GM12878 (cell line): ENCODE results near the gene USH1C. TPM values are rescaled to one million over a fixed set of nuclear protein-coding genes. Genes with fewer than 3 reads are reported as not detected.

Experiments
- ATAC-seq: fragments of 200-7000 bp; cut with Tn5 transposase; 3 replicates; pipeline ENCODE4 v1.9.1; 2020; ENCODE audit warnings: mild to moderate bottlenecking, moderate library complexity
- BruUV-seq: library from RNA; stranded (reverse); fragments of 400-500 nt; replicated peaks from 2 replicates; lab custom pipeline; 2021; lab: Mats Ljungman, UMichigan
- CTCF ChIA-PET: fragments of 300-600 bp; sonication (Branson Sonifier 250); formaldehyde crosslinking; extraction: SDS; loops from one replicate; lab custom pipeline; 2021; ENCODE audit warnings: inconsistent platforms; lab: Yijun Ruan, JAX
- POLR2A ChIA-PET: fragments of 350-600 bp; formaldehyde crosslinking; extraction: SDS; loops from one replicate; lab custom pipeline; 2021; ENCODE audit warnings: inconsistent platforms; lab: Charles Lee
- RAD21 ChIA-PET: fragments of 300-600 bp; sonication (Branson Sonifier 250); formaldehyde crosslinking; loops from one replicate; lab custom pipeline; 2023; ENCODE audit warnings: antibody characterized with exemption; ENCODE audit not compliant: unreplicated experiment; lab: Charles Lee
- SMC1A ChIA-PET: fragments of 300-600 bp; sonication (Branson Sonifier 250); formaldehyde crosslinking; loops from one replicate; lab custom pipeline; 2023; ENCODE audit not compliant: unreplicated experiment, uncharacterized antibody; lab: Charles Lee
- DNase-seq: peaks from one replicate; pipeline ENCODE4 v3.0.0-alpha.2; 2011; ENCODE audit warnings: low read depth, low spot score
- FAIRE-seq: peaks from 3 replicates; lab custom pipeline; 2011; peaks lifted over from hg19 to GRCh38; lab: Jason Lieb, UNC
- H2AFZ ChIP-seq: 2 replicates; pipeline ENCODE4 v1.6.0; 2011; ENCODE audit warnings: low read depth, low read length, control low read depth; ENCODE audit not compliant: control insufficient read depth
- H3K27ac ChIP-seq: 2 replicates; pipeline ENCODE4 v1.5.1; 2011; ENCODE audit warnings: control low read depth; ENCODE audit not compliant: control insufficient read depth, insufficient read depth
- H3K27me3 ChIP-seq, 2 experiments: replicated peaks in 1 of 2; 2 replicates each; pipeline versions ENCODE4 v1.6.0 to v1.6.1; 2011; ENCODE audit warnings: low read length in 1 of 2; ENCODE audit not compliant: control insufficient read depth in 2 of 2, insufficient read depth in 2 of 2
- H3K36me3 ChIP-seq, 2 experiments: 2 replicates each; pipeline ENCODE4 v1.5.1; 2011; ENCODE audit warnings: low read length in 1 of 2; ENCODE audit not compliant: control insufficient read depth in 2 of 2, insufficient read depth in 2 of 2
- H3K4me1 ChIP-seq: 2 replicates; pipeline ENCODE4 v1.6.1; 2011; ENCODE audit warnings: mild to moderate bottlenecking, low read length, moderate library complexity, mixed read lengths; ENCODE audit not compliant: control insufficient read depth, insufficient read depth
- H3K4me2 ChIP-seq: 2 replicates; pipeline ENCODE4 v1.6.0; 2011; ENCODE audit warnings: control low read depth; ENCODE audit not compliant: control insufficient read depth, insufficient read depth
- H3K4me3 ChIP-seq: fragments of 200-600 bp; sonication (generic); 2 replicates; pipeline ENCODE4 v1.5.1; 2016
- H3K79me2 ChIP-seq: 2 replicates; pipeline ENCODE4 v1.6.0; 2011; ENCODE audit warnings: low read length; ENCODE audit not compliant: control insufficient read depth, insufficient read depth
- H3K9ac ChIP-seq: 2 replicates; pipeline ENCODE4 v1.8.0; 2011; ENCODE audit warnings: low read length, control low read depth, mixed read lengths; ENCODE audit not compliant: control insufficient read depth, insufficient read depth
- H3K9me3 ChIP-seq: replicated peaks from 3 replicates; pipeline ENCODE4 v1.5.1; 2011; ENCODE audit warnings: mild to moderate bottlenecking, low read length; ENCODE audit not compliant: control insufficient read depth, insufficient read depth
- H4K20me1 ChIP-seq: 2 replicates; pipeline ENCODE4 v1.6.0; 2011; ENCODE audit not compliant: control insufficient read depth, insufficient read depth
- BACH1 ChIP-seq: fragments of 450-650 bp; IDR thresholded peaks from 2 replicates; pipeline ENCODE4 v1.6.1; 2017; ENCODE audit warnings: mild to moderate bottlenecking, borderline replicate concordance
- E2F4 ChIP-seq: IDR thresholded peaks from 2 replicates; pipeline ENCODE4 v1.6.1; 2012; ENCODE audit warnings: low read depth, low read length, improper control_type of control experiment
- EP300 ChIP-seq, 2 experiments: fragments of 150-350 bp in 1 of 2; IDR thresholded peaks; 2 replicates each; pipeline ENCODE4 v1.6.1; 2011 to 2012; ENCODE audit warnings: low read depth in 2 of 2, low read length in 2 of 2, borderline replicate concordance in 1 of 2, improper control_type of control experiment in 1 of 2, inconsistent platforms in 1 of 2; ENCODE audit not compliant: control insufficient read depth in 1 of 2
- PAX8 ChIP-seq: fragments of 450-650 bp; IDR thresholded peaks from 2 replicates; pipeline ENCODE4 v1.6.1; 2017; ENCODE audit warnings: mild to moderate bottlenecking, moderate library complexity
- RAD21 ChIP-seq: IDR thresholded peaks from 2 replicates; pipeline ENCODE4 v1.6.1; 2011; ENCODE audit warnings: mild to moderate bottlenecking, low read depth, low read length, moderate library complexity; ENCODE audit not compliant: insufficient read depth
- RB1 ChIP-seq: fragments of 450-650 bp; formaldehyde crosslinking; IDR thresholded peaks from 2 replicates; pipeline ENCODE4 v1.6.1; 2017; ENCODE audit warnings: mild to moderate bottlenecking, borderline replicate concordance
- STAT1 ChIP-seq: fragments of 450-650 bp; conservative IDR thresholded peaks from 2 replicates; pipeline ENCODE4 v1.6.1; 2014; ENCODE audit warnings: antibody characterized with exemption, mild to moderate bottlenecking
- TBL1XR1 ChIP-seq: IDR thresholded peaks from 2 replicates; pipeline ENCODE4 v1.6.1; 2012; ENCODE audit warnings: low read depth, low read length, improper control_type of control experiment
- TCF7 ChIP-seq: IDR thresholded peaks from 2 replicates; pipeline ENCODE4 v1.6.1; 2014; ENCODE audit warnings: antibody characterized with exemption, borderline replicate concordance
- ZBTB4 ChIP-seq: fragments of 450-650 bp; formaldehyde crosslinking; IDR thresholded peaks from 2 replicates; pipeline ENCODE4 v1.4.0; 2022; ENCODE audit warnings: mild to moderate bottlenecking, moderate library complexity
- ZNF24 ChIP-seq: fragments of 450-650 bp; IDR thresholded peaks from 2 replicates; pipeline ENCODE4 v1.6.1; 2017; ENCODE audit warnings: antibody characterized with exemption, mild to moderate bottlenecking
- ZNF274 ChIP-seq: IDR thresholded peaks from one replicate; pipeline ENCODE4 v1.8.0; 2011; ENCODE audit not compliant: insufficient read length, insufficient read depth
- ZSCAN29 ChIP-seq: fragments of 450-650 bp; IDR thresholded peaks from 2 replicates; pipeline ENCODE4 v1.6.1; 2017; ENCODE audit warnings: mild to moderate bottlenecking, moderate library complexity
- WGBS: methylation state at CpG from one replicate; pipeline ENCODE4 v1.1.6; 2016; ENCODE audit warnings: low lambda C conversion rate; ENCODE audit not compliant: insufficient replicate concordance, insufficient coverage; ENCODE audit errors: missing lambda C conversion rate; 5-methylcytosine and 5-hydroxymethylcytosine counted together
- in situ Hi-C: fragments of 300-500 bp; cut with MboI; formaldehyde crosslinking; loops from 9 replicates; pipeline ENCODE4 v1.14.3; 2018; ENCODE audit warnings: mixed read lengths
- intact Hi-C: fragments of 100-400 bp; cut with micrococcal nuclease; formaldehyde crosslinking; loops from one replicate; pipeline ENCODE4 v1.14.2; 2022; ENCODE audit not compliant: unreplicated experiment
- polyA plus RNA-seq, 11 experiments: library from polyadenylated mRNA; depleted of rRNA in 4 of 11; unstranded in 6 of 11; stranded (reverse) in 5 of 11; fragments of >200 nt; fragmentation: Nextera tagmentation in 4 of 11; fragmentation: Illumina TruSeq in 1 of 11; extraction: Ambion mirVana in 4 of 11; extraction: Trizol in 1 of 11; gene quantifications; 1 replicate in 1 of 11; 2 replicates in 10 of 11; pipeline versions ENCODE4 v1.2.1 to v1.2.3, GENCODE V29; 2011 to 2016; ENCODE audit warnings: inconsistent platforms in 2 of 11, missing spikeins in 2 of 11, low read depth in 1 of 11
- total RNA-seq, 4 experiments: library from RNA; depleted of rRNA in 3 of 4; stranded (reverse); fragments of >200 nt in 3 of 4; fragmentation: Illumina TruSeq in 1 of 4; extraction: Trizol in 1 of 4; gene quantifications; 2 replicates each; pipeline versions ENCODE4 v1.2.1 to v1.2.3, GENCODE V29; 2013 to 2021
- TF ChIP-seq, protein P1 (sequence below): IDR thresholded peaks from 2 replicates; pipeline ENCODE4 v1.6.1; 2012; ENCODE audit warnings: mild to moderate bottlenecking, low read depth, low read length

USH1C gene
- total and polyA plus RNA-seq, 10 of the 15 experiments (the other 5 are each of a cell fraction or from before 2014, with no cell fraction given): not detected

GRCh38 chr11:17540807-17541206, 3.4 kb downstream of the USH1C start (continued):
- TF ChIP-seq ZNF24 (no peak), TBL1XR1 (no peak), PAX8 (no peak), ZNF274 (no peak)

GRCh38 chr11:17538731-17539130, 5.5 kb downstream of the USH1C start:
- FAIRE-seq (no peak), DNase-seq (no peak), ATAC-seq (no peak)
- in situ Hi-C loops (no loop called here), intact Hi-C loops (no loop called here)
- no peaks in the 10 kb centered on the region for H3K4me1 ChIP-seq
- H4K20me1 ChIP-seq: no peaks in the 10 kb centered on the region
- POLR2A ChIA-PET: no interaction called here
- 3% methylated on average over 3 of the region's 3 CpGs for WGBS
- no peaks in the 10 kb centered on the region for H3K36me3 ChIP-seq
- no TSS peak for BruUV-seq
- CTCF ChIA-PET: interaction anchor here (1.3 kb wide), 1 partner anchor 11 kb away, joined by 5 read pairs; no protein-coding TSS in a partner anchor
- H3K9ac ChIP-seq: no peak overlapping the region
- RAD21 ChIA-PET: no interaction called here
- H3K79me2 ChIP-seq: no peaks in the 10 kb centered on the region
- no peak overlapping the region for H2AFZ ChIP-seq
- H3K27ac ChIP-seq: no peak overlapping the region
- H3K9me3 ChIP-seq: no peaks in the 10 kb centered on the region
- no peak overlapping the region for H3K4me3 ChIP-seq
- TF ChIP-seq ZSCAN29: no peak
- TF ChIP-seq RB1: no peak
- TF ChIP-seq RAD21: no peak
- TF ChIP-seq TCF7: no peak
- TF ChIP-seq PAX8: no peak
- no peak for TF ChIP-seq ZBTB4 (CRISPR knock-in tag)
- no peak for TF ChIP-seq BACH1
- no peak for TF ChIP-seq E2F4
- TF ChIP-seq EP300 (IDR thresholded peaks at IDR 0.05; ENCODE audit: borderline replicate concordance in 1 of 2, control insufficient read depth in 1 of 2, low read depth in 2 of 2, low read length in 2 of 2): no peak
- TF ChIP-seq STAT1: no peak
- TF ChIP-seq, protein P1, sequence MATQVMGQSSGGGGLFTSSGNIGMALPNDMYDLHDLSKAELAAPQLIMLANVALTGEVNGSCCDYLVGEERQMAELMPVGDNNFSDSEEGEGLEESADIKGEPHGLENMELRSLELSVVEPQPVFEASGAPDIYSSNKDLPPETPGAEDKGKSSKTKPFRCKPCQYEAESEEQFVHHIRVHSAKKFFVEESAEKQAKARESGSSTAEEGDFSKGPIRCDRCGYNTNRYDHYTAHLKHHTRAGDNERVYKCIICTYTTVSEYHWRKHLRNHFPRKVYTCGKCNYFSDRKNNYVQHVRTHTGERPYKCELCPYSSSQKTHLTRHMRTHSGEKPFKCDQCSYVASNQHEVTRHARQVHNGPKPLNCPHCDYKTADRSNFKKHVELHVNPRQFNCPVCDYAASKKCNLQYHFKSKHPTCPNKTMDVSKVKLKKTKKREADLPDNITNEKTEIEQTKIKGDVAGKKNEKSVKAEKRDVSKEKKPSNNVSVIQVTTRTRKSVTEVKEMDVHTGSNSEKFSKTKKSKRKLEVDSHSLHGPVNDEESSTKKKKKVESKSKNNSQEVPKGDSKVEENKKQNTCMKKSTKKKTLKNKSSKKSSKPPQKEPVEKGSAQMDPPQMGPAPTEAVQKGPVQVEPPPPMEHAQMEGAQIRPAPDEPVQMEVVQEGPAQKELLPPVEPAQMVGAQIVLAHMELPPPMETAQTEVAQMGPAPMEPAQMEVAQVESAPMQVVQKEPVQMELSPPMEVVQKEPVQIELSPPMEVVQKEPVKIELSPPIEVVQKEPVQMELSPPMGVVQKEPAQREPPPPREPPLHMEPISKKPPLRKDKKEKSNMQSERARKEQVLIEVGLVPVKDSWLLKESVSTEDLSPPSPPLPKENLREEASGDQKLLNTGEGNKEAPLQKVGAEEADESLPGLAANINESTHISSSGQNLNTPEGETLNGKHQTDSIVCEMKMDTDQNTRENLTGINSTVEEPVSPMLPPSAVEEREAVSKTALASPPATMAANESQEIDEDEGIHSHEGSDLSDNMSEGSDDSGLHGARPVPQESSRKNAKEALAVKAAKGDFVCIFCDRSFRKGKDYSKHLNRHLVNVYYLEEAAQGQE: no peak
- H3K27me3 ChIP-seq: peaks cover 2 to 4% of the 10 kb centered on the region in 2 experiments
- SMC1A ChIA-PET: no interaction called here
- no peak overlapping the region for H3K4me2 ChIP-seq
